ENCODE results near the gene CCSER1.
"Not testable (repeated sequence)": the region's sequence is repeated elsewhere in the genome, so short reads cannot be mapped to it uniquely, and the experiment has no call there.

Gene CCSER1

DNA sequence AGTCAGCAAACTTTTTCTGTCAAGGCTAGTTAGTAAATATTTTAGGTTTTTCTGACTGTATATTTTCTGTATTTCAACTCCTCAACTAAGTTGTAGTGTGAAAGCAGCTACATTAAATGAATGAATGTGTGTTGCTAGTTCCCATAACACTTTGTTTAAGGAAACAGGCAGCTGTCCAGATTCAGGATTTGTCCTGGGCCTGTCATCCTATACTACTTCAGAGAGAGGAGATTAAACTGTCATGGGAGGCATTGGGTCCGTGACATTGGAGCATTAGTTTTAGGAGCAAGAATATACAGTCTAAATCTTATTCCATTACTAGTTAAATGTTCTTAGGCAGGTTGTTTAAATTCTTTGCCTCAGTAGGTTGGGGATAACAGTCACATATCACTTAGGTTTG, 516.0 kb downstream of the CCSER1 start:
- Mint-ChIP-seq H3K9me3 (peaks cover 2% of the 10 kb centered on the region), H3K36me3 (peaks cover 4% of the 10 kb centered on the region), H3K27ac (no peak overlapping the region), H3K4me3 (no peak overlapping the region), H3K27me3 (no peaks in the 10 kb centered on the region), H3K4me1 (no peaks in the 10 kb centered on the region)
- DNase-seq (ENCODE audit: low spot score in 2 of 2) (no peak), ATAC-seq (ENCODE audit: low read depth) (no peak)

DNA sequence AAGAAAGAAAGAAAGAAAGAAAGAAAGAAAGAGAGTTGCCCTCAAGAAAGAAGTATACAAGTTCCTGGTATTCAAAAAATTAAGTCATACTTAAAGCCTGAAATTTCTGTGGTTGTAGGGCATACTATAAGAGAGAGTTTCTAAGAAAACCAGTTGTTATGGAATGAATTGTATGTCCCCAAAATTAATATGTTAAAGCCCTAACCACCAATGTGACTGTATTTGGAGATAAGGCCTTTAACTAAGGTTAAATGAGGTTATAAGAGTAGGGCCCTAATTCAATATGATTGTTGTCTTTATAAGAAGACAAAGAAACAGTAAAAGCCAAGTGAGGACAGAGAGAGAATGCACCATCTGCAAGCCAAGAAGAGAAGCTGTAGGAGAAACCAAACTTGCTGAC, 521.1 kb downstream of the CCSER1 start:
- DNase-seq (ENCODE audit: low spot score in 2 of 2): no peak
- H3K4me1 Mint-ChIP-seq: no peaks in the 10 kb centered on the region
- H3K9me3 Mint-ChIP-seq: peaks cover 5% of the 10 kb centered on the region
- H3K27me3 Mint-ChIP-seq: no peaks in the 10 kb centered on the region
- H3K27ac Mint-ChIP-seq: no peak overlapping the region
- no peak for ATAC-seq (ENCODE audit: low read depth)
- H3K4me3 Mint-ChIP-seq: no peak overlapping the region
- H3K36me3 Mint-ChIP-seq: peaks cover 21% of the 10 kb centered on the region

DNA sequence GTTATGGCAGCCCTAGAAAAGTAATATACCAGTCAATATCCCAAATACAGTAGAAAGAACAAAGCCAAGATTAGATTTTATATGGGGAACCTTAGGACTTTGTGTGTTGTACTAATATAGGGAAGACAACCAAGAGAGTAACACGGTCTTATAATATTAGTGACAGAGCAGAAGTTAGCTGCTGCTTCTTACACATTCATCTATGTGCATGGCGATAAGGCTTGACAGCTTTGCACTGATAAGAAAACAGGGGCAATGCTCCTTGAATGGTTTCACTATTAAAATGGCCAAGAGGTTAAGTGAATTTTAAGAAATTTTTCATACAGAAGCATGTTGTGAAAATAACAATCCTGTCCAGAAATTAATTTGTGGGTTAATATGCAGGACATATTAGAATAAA, 521.6 kb downstream of the CCSER1 start:
- DNase-seq (ENCODE audit: low spot score in 2 of 2) (no peak), ATAC-seq (ENCODE audit: low read depth) (no peak)
- H3K9me3 Mint-ChIP-seq: peaks cover 5% of the 10 kb centered on the region
- H3K36me3 Mint-ChIP-seq: peaks cover 22% of the 10 kb centered on the region
- no peaks in the 10 kb centered on the region for H3K4me1 Mint-ChIP-seq
- no peak overlapping the region for H3K27ac Mint-ChIP-seq
- H3K4me3 Mint-ChIP-seq: no peak overlapping the region
- H3K27me3 Mint-ChIP-seq: no peaks in the 10 kb centered on the region

DNA sequence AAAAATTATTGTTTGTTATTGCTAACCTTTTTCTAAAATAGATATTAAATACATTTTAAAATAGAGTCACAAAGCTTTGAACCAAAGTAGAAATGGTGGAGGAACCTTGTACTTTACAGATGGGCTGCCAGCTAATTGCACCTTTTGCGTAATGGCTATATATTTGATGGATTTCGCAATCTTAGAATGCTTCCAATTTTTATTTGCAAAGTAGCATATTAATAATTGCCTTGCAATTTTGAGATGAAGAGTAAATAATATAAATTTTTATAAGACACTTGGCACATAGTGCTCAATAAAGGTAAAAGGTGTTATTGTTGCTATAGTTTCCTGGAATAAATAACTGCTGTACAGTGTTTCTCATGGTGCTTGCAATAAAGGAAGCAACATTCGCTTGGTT, 533.5 kb downstream of the CCSER1 start:
- Mint-ChIP-seq H3K27ac (no peak overlapping the region), H3K36me3 (peaks cover 5% of the 10 kb centered on the region), H3K4me3 (no peak overlapping the region), H3K9me3 (no peaks in the 10 kb centered on the region), H3K4me1 (no peaks in the 10 kb centered on the region), H3K27me3 (no peaks in the 10 kb centered on the region)
- DNase-seq (ENCODE audit: low spot score in 2 of 2): no peak
- no peak for ATAC-seq (ENCODE audit: low read depth)

DNA sequence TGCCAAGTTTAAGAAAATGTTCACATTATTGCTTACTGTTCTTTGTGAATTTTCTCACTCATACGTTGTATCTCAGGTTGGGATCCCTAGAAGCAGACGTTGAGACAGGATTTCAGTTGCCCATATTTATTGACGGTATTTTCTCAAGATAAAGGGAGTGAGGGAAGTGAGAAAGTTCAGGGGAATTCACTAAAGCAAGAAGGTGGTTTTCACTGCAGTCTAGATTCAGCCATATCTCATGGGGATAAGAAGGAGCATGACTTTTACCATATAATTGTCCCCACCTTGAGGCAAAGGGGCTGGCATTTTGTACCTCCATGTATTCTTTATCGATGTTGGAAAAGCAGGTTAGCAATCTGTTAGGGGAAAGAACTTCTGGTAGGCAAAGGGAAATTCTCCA, 543.0 kb downstream of the CCSER1 start:
- peaks cover 8% of the 10 kb centered on the region for H3K36me3 Mint-ChIP-seq
- no peak for DNase-seq (ENCODE audit: low spot score in 2 of 2)
- H3K4me1 Mint-ChIP-seq: no peaks in the 10 kb centered on the region
- no peaks in the 10 kb centered on the region for H3K27me3 Mint-ChIP-seq
- no peak overlapping the region for H3K27ac Mint-ChIP-seq
- no peak overlapping the region for H3K4me3 Mint-ChIP-seq
- no peaks in the 10 kb centered on the region for H3K9me3 Mint-ChIP-seq
- no peak for ATAC-seq (ENCODE audit: low read depth)

DNA sequence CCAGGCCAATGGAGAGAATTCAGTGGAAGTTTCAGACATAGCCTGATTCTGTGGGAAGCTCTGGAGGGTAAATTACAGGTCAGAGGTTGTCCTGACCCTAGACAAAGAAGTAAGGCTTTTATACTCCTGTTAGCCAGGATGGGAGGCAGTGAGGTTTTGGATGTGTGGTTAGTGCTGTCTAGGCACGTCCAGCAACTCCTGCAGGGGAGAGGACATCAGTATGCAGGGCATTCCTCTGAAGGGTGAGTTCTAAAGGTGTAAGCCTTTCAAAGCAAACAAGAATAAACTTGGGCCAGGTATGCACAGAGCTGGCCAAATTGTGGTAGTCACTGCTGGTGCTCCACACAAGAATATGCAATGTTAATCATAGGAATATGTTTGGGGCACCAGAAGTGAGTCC, 562.5 kb downstream of the CCSER1 start:
- DNase-seq (ENCODE audit: low spot score in 2 of 2): no peak
- no peak for ATAC-seq (ENCODE audit: low read depth)
- H3K4me3 Mint-ChIP-seq: no peak overlapping the region
- H3K27ac Mint-ChIP-seq: no peak overlapping the region
- H3K27me3 Mint-ChIP-seq: no peaks in the 10 kb centered on the region
- H3K9me3 Mint-ChIP-seq: no peaks in the 10 kb centered on the region
- peaks cover 1% of the 10 kb centered on the region for H3K36me3 Mint-ChIP-seq
- no peaks in the 10 kb centered on the region for H3K4me1 Mint-ChIP-seq

DNA sequence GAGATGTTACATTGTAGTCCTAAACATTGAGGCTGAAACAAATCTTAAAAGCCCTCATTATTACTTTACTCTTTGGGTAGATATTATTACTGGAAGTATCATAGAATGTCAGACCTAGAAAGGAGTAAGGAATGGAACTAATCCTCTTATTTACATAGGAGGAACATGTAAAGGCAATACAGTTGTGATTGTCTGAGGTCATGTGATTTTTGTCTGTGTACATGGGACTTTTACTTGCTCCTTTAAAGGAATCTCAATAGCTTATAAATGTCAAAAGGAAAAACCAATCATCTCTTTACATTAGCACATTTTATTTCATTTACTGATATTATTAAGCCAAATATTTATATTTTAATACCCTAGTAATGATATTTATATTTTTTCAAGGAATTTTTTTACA, 568.2 kb downstream of the CCSER1 start:
- no peaks in the 10 kb centered on the region for H3K4me1 Mint-ChIP-seq
- DNase-seq (ENCODE audit: low spot score in 2 of 2) (no peak), ATAC-seq (ENCODE audit: low read depth) (no peak)
- H3K36me3 Mint-ChIP-seq: peaks cover 12% of the 10 kb centered on the region
- no peak overlapping the region for H3K4me3 Mint-ChIP-seq
- no peaks in the 10 kb centered on the region for H3K27me3 Mint-ChIP-seq
- no peak overlapping the region for H3K27ac Mint-ChIP-seq
- peaks cover 5% of the 10 kb centered on the region for H3K9me3 Mint-ChIP-seq

DNA sequence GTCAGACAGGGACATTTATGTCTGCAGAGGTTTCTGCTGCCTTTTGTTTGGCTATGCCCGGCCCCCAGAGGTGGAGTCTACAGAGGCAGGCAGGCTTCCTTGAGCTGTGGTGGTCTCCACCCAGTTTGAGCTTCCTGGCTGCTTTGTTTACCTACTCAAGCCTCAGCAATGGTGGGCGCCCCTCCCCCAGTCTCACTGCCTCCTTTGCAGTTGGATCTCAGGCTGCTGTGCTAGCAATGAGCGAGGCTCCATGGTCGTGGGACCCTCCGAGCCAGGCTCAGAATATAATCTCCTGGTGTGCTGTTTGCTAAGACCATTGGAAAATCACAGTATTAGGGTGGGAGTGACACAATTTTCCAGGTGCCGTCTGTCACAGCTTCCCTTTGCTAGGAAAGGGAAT, 578.3 kb downstream of the CCSER1 start:
- not testable (repeated sequence) for ATAC-seq (ENCODE audit: low read depth); H3K9me3 Mint-ChIP-seq; H3K27me3 Mint-ChIP-seq; DNase-seq (ENCODE audit: low spot score in 2 of 2); H3K27ac Mint-ChIP-seq; H3K4me3 Mint-ChIP-seq
- H3K4me1 Mint-ChIP-seq: peaks cover 18% of the 10 kb centered on the region
- H3K36me3 Mint-ChIP-seq: peaks cover 20% of the 10 kb centered on the region

DNA sequence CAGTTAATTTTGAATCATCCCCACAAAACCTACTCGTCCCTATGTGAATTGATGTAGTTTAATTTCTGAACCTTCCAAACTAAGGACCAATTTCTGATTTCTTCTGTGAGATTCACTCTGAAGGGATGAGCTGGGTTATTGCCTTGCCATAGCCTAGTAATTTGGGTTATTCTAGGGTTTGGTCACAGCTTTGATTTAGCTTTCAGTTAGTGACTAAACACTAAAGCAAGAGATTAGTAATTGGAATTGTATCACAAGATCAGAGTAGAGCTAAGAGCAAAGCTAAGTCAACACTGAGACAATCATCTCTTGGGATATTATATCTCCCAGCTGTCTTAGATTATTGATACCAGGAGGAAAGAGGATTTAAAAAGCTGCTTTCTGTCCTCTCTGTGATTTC, 588.0 kb downstream of the CCSER1 start:
- Mint-ChIP-seq H3K27ac (no peak overlapping the region), H3K4me1 (peaks cover 4% of the 10 kb centered on the region), H3K36me3 (peaks cover 2% of the 10 kb centered on the region), H3K4me3 (no peak overlapping the region), H3K9me3 (no peaks in the 10 kb centered on the region), H3K27me3 (no peaks in the 10 kb centered on the region)
- DNase-seq (ENCODE audit: low spot score in 2 of 2) (no peak), ATAC-seq (ENCODE audit: low read depth) (no peak)

DNA sequence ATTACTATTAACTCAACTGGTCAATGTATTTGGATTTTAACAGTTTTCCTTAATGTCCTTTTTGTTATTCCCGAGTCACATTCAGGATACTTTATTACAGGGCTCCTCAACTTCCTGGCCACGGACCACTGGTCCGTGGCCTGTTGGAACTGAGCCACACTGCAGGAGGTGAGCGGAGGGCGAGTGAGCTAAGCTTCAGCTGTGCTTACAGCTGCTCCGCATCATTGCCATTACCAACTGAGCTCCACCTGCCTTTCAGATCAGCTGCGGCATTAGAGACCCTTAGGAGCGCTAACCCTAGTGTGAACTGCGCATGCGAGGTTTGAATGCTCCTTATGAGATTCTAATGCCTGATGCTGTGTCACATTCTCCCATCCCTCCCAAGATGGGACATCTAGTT, 591.7 kb downstream of the CCSER1 start:
- DNase-seq (ENCODE audit: low spot score in 2 of 2) (no peak), ATAC-seq (ENCODE audit: low read depth) (no peak)
- no peaks in the 10 kb centered on the region for H3K9me3 Mint-ChIP-seq
- H3K4me3 Mint-ChIP-seq: no peak overlapping the region
- no peaks in the 10 kb centered on the region for H3K27me3 Mint-ChIP-seq
- H3K27ac Mint-ChIP-seq: no peak overlapping the region
- H3K4me1 Mint-ChIP-seq: no peaks in the 10 kb centered on the region
- H3K36me3 Mint-ChIP-seq: no peaks in the 10 kb centered on the region

DNA sequence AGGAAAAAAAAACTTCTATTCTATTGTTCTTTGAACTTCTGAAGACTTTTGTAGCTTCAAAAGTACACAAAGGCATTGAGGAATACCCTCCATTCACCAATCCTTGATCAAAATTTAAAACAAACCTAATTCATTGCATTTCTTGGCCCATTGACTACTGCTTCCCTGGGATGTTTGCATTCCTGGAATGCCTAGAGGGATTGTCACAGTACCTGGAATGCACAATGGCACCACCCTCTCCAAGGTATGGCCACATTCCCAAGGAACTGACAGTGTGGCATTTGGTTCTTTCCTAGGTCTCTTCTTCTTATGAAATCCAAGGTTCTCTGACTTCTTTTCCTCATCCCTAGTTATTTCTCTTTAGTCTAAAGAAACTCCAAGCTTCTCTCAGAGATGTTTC, 600.7 kb downstream of the CCSER1 start:
- ATAC-seq (ENCODE audit: low read depth) (no peak), DNase-seq (ENCODE audit: low spot score in 2 of 2) (no peak)
- Mint-ChIP-seq H3K27me3 (no peaks in the 10 kb centered on the region), H3K4me1 (no peaks in the 10 kb centered on the region), H3K27ac (no peak overlapping the region), H3K4me3 (no peak overlapping the region), H3K9me3 (peaks cover 3% of the 10 kb centered on the region), H3K36me3 (peaks cover 10% of the 10 kb centered on the region)

DNA sequence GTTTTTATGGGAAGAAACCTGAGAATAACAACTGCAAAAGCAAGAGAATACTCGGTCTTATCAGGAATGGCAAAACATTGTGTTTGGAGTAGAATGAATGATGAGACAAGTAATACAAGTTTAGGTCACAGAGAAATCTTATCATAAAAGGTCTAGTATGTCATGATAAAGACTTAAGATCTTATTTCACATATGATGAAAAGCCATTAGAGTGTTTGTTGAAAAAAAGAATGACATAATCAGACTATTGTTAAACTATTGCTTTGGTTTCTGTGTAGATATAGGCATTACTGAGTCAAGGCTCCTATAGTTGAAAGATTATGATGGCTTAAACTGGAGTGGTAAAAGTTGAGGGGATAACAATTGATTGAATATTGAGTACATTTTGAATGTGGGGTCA, 603.6 kb downstream of the CCSER1 start:
- Mint-ChIP-seq H3K9me3 (peaks cover 3% of the 10 kb centered on the region), H3K4me3 (no peak overlapping the region), H3K27me3 (no peaks in the 10 kb centered on the region), H3K27ac (no peak overlapping the region), H3K4me1 (no peaks in the 10 kb centered on the region), H3K36me3 (peaks cover 10% of the 10 kb centered on the region)
- DNase-seq (ENCODE audit: low spot score in 2 of 2) (no peak), ATAC-seq (ENCODE audit: low read depth) (no peak)

DNA sequence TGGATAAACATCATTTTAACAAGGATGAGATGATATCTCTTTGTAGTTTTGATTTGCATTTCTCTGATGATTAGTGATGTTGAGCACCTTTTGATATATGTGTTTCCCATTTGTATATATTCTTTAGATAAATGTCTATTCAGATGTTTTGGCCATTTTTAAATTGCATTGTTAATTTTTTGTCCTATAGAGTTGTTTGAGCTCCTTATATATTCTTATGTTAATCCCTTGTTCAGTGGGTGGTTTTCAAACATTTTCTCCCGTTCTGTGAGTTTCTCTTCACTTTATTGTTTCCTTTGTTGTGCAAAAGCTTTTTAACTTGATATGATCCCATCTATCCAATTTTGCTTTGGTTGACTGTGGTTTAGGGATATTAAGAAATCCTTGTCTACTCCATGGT, 606.0 kb downstream of the CCSER1 start:
- Mint-ChIP-seq H3K27me3 (no peaks in the 10 kb centered on the region), H3K27ac (no peak overlapping the region), H3K4me1 (no peaks in the 10 kb centered on the region), H3K36me3 (peaks cover 4% of the 10 kb centered on the region), H3K4me3 (no peak overlapping the region), H3K9me3 (peaks cover 2% of the 10 kb centered on the region)
- no peak for DNase-seq (ENCODE audit: low spot score in 2 of 2)
- ATAC-seq (ENCODE audit: low read depth): no peak

DNA sequence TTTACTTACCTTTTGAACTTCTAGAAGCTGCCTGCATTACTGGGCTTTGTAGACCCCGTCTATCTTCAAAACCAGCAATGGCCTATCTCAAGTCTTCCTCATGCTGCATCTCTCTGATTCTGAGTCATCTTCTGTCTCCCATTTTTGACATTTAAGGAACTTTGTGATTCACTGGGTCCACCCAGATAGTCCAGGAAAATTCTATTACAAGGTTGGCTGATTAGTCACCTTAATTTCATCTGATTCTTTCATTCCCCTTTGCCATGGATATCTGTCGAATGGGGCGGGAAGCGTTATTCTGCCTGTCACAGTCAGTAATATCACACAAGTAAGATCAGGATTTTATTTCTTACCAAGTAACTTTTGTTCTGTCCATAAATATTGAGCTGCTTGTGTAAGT, 618.0 kb downstream of the CCSER1 start:
- no peak overlapping the region for H3K4me3 Mint-ChIP-seq
- ATAC-seq (ENCODE audit: low read depth): no peak
- no peak overlapping the region for H3K27ac Mint-ChIP-seq
- H3K9me3 Mint-ChIP-seq: peaks cover 4% of the 10 kb centered on the region
- peaks cover 6% of the 10 kb centered on the region for H3K36me3 Mint-ChIP-seq
- no peaks in the 10 kb centered on the region for H3K27me3 Mint-ChIP-seq
- H3K4me1 Mint-ChIP-seq: no peaks in the 10 kb centered on the region
- no peak for DNase-seq (ENCODE audit: low spot score in 2 of 2)

DNA sequence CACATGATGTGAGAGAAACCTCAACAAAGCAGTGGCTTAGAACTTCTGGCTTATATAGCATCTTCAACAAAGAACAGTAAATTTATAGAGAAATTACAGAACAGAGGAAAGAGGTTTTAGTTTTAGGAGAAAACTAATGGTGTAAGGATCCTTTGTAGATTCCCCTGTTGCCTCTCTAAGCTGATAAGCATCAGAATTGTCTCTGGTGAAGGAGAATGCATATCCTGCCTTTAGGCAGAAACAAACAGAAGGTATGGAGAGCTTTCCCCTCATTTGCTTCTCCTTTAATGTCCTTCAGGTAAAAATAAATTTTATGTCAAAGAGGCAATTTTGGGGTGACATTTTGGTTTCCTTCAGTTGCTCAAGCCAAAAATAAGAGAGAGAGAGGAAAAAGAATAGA, 625.9 kb downstream of the CCSER1 start:
- Mint-ChIP-seq H3K4me1 (no peaks in the 10 kb centered on the region), H3K27me3 (no peaks in the 10 kb centered on the region), H3K36me3 (no peaks in the 10 kb centered on the region), H3K9me3 (no peaks in the 10 kb centered on the region), H3K27ac (no peak overlapping the region), H3K4me3 (no peak overlapping the region)
- DNase-seq (ENCODE audit: low spot score in 2 of 2) (no peak), ATAC-seq (ENCODE audit: low read depth) (no peak)
